Erythroblast (primary cell): ENCODE measurements around the gene KIRREL3.

Experiments
- GATA1 ChIP-seq: IDR thresholded peaks from 2 replicates; pipeline ENCODE4 v1.6.1; 2011; ENCODE audit warnings: low read depth, mild to moderate bottlenecking, control low read depth, low read length, moderate library complexity
- POLR2A ChIP-seq: IDR thresholded peaks from 2 replicates; pipeline ENCODE4 v1.6.1; 2011; ENCODE audit warnings: mild to moderate bottlenecking, low read length

GRCh38 chr11:126630488-126630887, 370.1 kb downstream of the KIRREL3 start:
- TF ChIP-seq POLR2A (no peak), GATA1 (no peak)
